Measurements from ENCODE around the gene PCNX2.
A peak's percentile ranks its signal among the peaks of the same experiment; 100 is the strongest.

The PCNX2 gene

DNA sequence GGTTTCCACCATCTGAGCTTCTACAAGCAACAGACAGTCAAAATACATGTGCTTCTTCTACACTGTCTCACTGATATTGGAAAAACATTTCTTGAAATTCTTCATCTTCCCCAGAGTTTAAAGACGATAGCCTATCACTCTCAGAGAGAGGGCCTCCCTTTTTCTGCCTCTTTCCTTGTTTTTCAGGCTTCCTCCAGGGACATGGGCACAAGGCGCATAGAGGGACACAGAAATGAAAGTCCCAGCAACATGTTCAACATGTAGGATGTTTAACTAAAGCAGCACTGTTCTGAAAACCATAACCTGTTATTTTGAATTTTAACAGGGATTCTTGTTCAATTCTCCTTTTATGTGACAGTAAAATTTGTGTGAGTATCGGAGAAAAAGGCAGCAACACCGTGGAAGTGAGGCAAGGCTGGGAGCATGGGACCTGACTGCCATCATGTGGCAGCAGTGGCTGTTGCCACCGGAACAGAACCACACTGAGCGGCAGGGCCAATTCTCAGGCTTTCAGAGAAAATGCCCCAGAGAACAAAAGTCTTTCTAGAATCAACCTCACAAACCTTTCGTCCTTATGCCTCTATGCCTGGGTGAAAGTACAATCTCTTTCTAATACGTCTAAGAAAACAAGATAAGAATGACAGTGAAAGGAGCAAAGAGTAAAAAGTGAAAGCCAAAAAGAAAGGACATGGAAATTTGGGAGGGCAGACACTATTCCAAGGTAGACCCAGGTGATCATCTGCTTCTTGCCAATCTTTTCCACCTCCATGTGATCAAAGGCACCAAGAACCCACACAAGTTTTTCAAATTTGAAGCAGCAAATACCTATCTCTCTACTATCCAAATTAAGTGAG is 54.5 kb downstream of the PCNX2 start:
- in situ Hi-C loops (cut with HindIII; ENCODE audit: low pct_ligation_motif_present, low sequenced_read_pairs): no loop called here
- Histone ChIP-seq H3K27me3 (replicated peaks) (no peaks in the 10 kb centered on the region), H3K4me3 (ENCODE audit: low read depth, low read length) (no peak overlapping the region), H3K36me3 (replicated peaks) (no peaks in the 10 kb centered on the region), H3K27ac (no peak overlapping the region)
- DNase-seq: peak; percentile 56
- TF ChIP-seq, protein P1, sequence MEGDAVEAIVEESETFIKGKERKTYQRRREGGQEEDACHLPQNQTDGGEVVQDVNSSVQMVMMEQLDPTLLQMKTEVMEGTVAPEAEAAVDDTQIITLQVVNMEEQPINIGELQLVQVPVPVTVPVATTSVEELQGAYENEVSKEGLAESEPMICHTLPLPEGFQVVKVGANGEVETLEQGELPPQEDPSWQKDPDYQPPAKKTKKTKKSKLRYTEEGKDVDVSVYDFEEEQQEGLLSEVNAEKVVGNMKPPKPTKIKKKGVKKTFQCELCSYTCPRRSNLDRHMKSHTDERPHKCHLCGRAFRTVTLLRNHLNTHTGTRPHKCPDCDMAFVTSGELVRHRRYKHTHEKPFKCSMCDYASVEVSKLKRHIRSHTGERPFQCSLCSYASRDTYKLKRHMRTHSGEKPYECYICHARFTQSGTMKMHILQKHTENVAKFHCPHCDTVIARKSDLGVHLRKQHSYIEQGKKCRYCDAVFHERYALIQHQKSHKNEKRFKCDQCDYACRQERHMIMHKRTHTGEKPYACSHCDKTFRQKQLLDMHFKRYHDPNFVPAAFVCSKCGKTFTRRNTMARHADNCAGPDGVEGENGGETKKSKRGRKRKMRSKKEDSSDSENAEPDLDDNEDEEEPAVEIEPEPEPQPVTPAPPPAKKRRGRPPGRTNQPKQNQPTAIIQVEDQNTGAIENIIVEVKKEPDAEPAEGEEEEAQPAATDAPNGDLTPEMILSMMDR (IDR thresholded peaks at IDR 0.05; ENCODE audit: low read depth, low read length, missing control alignments): peak; percentile 88

DNA sequence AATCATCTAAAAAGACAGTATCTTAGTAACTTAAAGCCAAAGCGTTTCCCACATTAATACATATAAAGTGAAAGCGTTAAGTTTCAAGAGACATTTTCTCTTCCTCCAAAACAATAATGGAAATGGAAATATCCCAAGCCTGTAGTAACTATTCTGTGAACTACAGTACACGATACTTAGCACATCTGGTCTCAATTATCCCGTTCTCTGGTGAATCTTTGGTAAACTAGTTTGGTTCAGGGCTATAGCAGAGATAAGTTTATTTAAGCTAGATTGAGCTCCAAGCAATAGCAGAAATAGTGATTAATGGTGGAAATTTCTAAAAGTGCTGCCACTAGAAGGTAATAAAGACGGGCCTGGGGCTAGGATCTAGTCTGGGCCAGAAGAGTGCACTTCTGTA is 55.2 kb downstream of the PCNX2 start:
- Histone ChIP-seq H3K4me3 (ENCODE audit: low read depth, low read length) (no peak overlapping the region), H3K27ac (no peak overlapping the region), H3K36me3 (replicated peaks) (peaks cover 3% of the 10 kb centered on the region), H3K27me3 (replicated peaks) (no peaks in the 10 kb centered on the region)
- in situ Hi-C loops (cut with HindIII; ENCODE audit: low pct_ligation_motif_present, low sequenced_read_pairs): no loop called here
- TF ChIP-seq, protein P1 (IDR thresholded peaks at IDR 0.05; ENCODE audit: low read depth, low read length, missing control alignments): no peak
- no peak for DNase-seq

DNA sequence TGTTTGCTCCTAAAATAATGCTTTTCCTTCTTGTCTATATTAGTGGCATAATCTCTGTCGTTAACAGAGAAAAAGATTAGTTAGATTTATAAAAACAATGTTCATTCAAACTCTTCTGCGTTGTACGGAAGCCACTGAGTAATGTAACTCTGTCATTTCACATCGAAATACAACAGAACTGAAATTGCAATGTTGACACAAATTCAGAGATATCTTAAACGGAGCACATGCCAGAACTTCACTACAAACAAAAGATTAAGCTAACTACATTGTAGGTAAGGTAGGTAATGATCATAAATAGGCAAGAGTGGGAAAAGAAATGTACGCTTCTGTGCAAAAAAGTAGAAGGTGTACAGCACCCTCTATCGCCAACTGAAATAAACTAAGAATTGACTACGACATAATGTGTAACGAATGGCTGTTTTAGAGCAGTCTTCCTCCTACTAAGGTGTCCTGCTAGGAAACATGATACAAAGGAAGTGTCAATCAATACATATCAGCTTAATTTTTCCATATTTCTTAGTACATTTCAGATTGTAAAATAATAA is 56.6 kb downstream of the PCNX2 start:
- TF ChIP-seq, protein P1 (IDR thresholded peaks at IDR 0.05; ENCODE audit: low read depth, low read length, missing control alignments): no peak
- no peak for DNase-seq
- in situ Hi-C loops (cut with HindIII; ENCODE audit: low pct_ligation_motif_present, low sequenced_read_pairs): no loop called here
- Histone ChIP-seq H3K27ac (no peak overlapping the region), H3K4me3 (ENCODE audit: low read depth, low read length) (no peak overlapping the region), H3K27me3 (replicated peaks) (no peaks in the 10 kb centered on the region), H3K36me3 (replicated peaks) (peaks cover 5% of the 10 kb centered on the region)

DNA sequence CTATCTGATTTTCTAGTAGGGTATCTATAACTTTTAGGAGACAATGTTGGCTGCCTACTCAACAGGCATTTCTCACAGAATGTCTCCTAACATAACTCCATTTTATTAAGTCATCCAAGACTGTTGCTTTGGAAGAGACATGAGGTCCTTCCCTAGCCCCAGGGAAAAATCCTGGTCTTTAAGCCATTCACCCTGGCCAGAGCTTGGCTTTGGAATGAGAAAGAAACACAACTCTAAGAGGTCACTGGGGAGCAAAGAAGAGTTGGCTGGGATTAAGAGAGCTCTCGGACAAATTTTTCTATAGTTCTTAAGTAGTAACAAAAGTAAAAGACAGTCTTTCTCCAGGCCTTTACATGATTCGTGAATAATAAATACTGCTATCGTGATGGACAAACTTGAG is 57.9 kb downstream of the PCNX2 start:
- H3K36me3 ChIP-seq (replicated peaks): peaks cover 5% of the 10 kb centered on the region
- H3K27me3 ChIP-seq (replicated peaks): no peaks in the 10 kb centered on the region
- in situ Hi-C loops (cut with HindIII; ENCODE audit: low pct_ligation_motif_present, low sequenced_read_pairs): no loop called here
- no peak for DNase-seq
- H3K27ac ChIP-seq: no peak overlapping the region
- TF ChIP-seq, protein P1 (IDR thresholded peaks at IDR 0.05; ENCODE audit: low read depth, low read length, missing control alignments): no peak
- H3K4me3 ChIP-seq (ENCODE audit: low read depth, low read length): no peak overlapping the region

DNA sequence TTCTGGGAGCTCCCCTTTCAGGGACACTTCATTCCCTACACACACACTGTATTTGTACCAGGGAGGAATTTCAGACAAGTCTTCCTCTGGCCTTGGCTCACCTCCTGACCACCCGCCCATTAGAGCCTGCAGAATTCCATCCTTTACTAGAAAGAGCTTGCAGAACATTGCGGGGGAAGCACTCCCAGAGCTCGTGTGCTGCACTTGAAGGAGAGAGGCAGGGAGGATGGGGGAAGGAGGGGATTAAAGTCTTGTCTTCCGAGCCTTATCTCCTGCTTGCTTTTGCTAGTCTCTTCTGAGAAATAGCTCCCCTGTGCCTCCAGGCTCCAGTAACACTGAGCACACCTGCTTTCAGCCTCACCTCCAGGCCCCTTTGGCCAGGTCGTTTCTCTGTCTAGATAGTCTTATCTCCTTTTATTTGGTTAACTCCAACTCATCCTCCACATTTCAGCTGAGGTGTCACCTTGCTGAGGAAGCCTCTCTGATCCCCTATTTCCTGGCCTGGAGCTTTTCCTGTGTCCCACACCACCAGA is 62.0 kb downstream of the PCNX2 start:
- no peaks in the 10 kb centered on the region for H3K27me3 ChIP-seq (replicated peaks)
- in situ Hi-C loops (cut with HindIII; ENCODE audit: low pct_ligation_motif_present, low sequenced_read_pairs): no loop called here
- no peak overlapping the region for H3K27ac ChIP-seq
- H3K36me3 ChIP-seq (replicated peaks): peaks cover 5% of the 10 kb centered on the region
- TF ChIP-seq, protein P1 (IDR thresholded peaks at IDR 0.05; ENCODE audit: low read depth, low read length, missing control alignments): no peak
- DNase-seq: no peak
- H3K4me3 ChIP-seq (ENCODE audit: low read depth, low read length): no peak overlapping the region
